ENCODE data around the gene FTSJ3.

GRCh38 chr17:63836811-63837210 lies 9.3 kb upstream of the FTSJ3 start:
- TF ChIP-seq, protein P1, sequence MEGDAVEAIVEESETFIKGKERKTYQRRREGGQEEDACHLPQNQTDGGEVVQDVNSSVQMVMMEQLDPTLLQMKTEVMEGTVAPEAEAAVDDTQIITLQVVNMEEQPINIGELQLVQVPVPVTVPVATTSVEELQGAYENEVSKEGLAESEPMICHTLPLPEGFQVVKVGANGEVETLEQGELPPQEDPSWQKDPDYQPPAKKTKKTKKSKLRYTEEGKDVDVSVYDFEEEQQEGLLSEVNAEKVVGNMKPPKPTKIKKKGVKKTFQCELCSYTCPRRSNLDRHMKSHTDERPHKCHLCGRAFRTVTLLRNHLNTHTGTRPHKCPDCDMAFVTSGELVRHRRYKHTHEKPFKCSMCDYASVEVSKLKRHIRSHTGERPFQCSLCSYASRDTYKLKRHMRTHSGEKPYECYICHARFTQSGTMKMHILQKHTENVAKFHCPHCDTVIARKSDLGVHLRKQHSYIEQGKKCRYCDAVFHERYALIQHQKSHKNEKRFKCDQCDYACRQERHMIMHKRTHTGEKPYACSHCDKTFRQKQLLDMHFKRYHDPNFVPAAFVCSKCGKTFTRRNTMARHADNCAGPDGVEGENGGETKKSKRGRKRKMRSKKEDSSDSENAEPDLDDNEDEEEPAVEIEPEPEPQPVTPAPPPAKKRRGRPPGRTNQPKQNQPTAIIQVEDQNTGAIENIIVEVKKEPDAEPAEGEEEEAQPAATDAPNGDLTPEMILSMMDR (IDR thresholded peaks at IDR 0.05), result no peak
- TF ChIP-seq POLR2A (IDR thresholded peaks at IDR 0.05), result no peak
- no peak for TF ChIP-seq POLR2AphosphoS5 (IDR thresholded peaks at IDR 0.05)

Measured in sigmoid colon (tissue), 4 donors.